ENCODE data around the gene KRTAP19-4. TPM values are rescaled to one million over a fixed set of nuclear protein-coding genes. Genes with fewer than 3 reads are reported as not detected.
"Not testable (repeated sequence)": the region's sequence is repeated elsewhere in the genome, so short reads cannot be mapped to it uniquely, and the experiment has no call there.

The KRTAP19-4 gene, protein sequence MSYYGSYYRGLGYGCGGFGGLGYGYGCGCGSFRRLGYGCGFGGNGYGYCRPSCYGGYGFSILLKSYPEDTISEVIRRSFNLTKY
- total RNA-seq = not detected
- polyA plus RNA-seq = not detected
- total RNA-seq = 0 to 0.09 (median 0) reads per million in 6 experiments

DNA sequence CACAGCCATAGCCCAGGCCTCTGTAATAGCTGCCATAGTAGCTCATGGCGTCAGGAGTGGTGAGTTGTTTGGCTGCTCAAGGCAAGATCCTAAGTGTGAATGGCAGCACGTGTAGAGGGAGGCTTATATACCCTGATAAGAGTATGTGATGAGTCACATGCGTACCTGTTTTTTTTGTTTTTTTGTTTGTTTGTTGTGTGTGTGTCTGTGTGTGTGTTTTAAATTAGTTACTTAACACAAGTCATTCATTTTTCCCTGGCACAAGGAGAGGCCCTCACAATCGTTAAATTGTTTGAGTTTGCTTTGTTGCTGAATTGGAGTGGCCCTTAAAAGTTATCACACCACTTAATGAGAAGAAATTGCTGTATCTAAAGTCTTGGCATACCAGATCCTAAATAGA is at the start of gene KRTAP19-4:
KRTAP19-4 (minus strand) TSS at position 101 of the 400 bp plus-strand sequence; CDS start at position 46, 55 bp downstream.
- Mint-ChIP-seq H3K4me1 (no peaks in the 10 kb centered on the region), H3K9me3 (peaks cover 0 to 4% (median 0%) of the 10 kb centered on the region in 9 donors), H3K27ac (no peak within 1 kb of the TSS), H3K4me3 (no peak within 1 kb of the TSS), H3K36me3 (no peaks in the 10 kb centered on the region), H3K27me3 (no peaks in the 10 kb centered on the region)
- ATAC-seq = no peak
- DNase-seq = no peak
- POLR2A ChIA-PET = no interaction called here

GRCh38 chr21:30541764-30542163 is 44.8 kb upstream of the KRTAP19-4 start, which contains the start of gene KRTAP19-6:
Gene KRTAP19-6, minus strand, starts transcription at chr21:30541864. Its CDS starts 31 bp downstream, at chr21:30541833.
- Mint-ChIP-seq H3K4me3 (no peak within 1 kb of the TSS), H3K27ac (no peak within 1 kb of the TSS), H3K9me3 (peaks cover 0 to 16% (median 2%) of the 10 kb centered on the region in 9 donors), H3K27me3 (no peaks in the 10 kb centered on the region), H3K4me1 (no peaks in the 10 kb centered on the region), H3K36me3 (no peaks in the 10 kb centered on the region)
- no peak for ATAC-seq
- POLR2A ChIA-PET = no interaction called here
- no peak for DNase-seq

DNA sequence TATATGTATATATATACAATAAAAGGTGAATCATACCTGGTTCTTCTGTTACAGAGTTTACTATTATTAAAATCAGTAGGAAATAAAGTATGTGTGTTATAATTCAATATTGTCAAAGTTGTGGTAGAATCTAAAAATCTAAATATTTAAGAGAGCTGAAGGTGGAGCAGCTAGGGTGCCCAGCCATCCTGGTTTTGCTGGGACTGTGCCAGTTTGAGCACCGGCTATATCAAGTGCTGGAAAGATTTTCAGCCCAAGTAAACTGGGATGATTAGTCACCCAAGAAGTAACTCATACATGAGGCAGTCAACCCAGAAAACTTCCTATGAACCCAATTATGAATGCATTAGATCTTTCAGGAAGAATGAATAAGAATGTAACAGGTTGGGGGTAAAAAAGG is 21.9 kb upstream of the KRTAP19-4 start:
- ATAC-seq = no peak
- no peak overlapping the region for H3K4me3 Mint-ChIP-seq
- H3K27ac Mint-ChIP-seq = no peak overlapping the region
- POLR2A ChIA-PET = no interaction called here
- no peaks in the 10 kb centered on the region for H3K4me1 Mint-ChIP-seq
- H3K27me3 Mint-ChIP-seq = no peaks in the 10 kb centered on the region
- no peaks in the 10 kb centered on the region for H3K36me3 Mint-ChIP-seq
- peaks cover 0 to 9% (median 0%) of the 10 kb centered on the region in 9 donors for H3K9me3 Mint-ChIP-seq
- no peak for DNase-seq

- H3K36me3 Mint-ChIP-seq = no peaks in the 10 kb centered on the region
- H3K9me3 Mint-ChIP-seq = peaks cover 0 to 9% (median 0%) of the 10 kb centered on the region in 9 donors
- H3K27me3 Mint-ChIP-seq = no peaks in the 10 kb centered on the region
- no peak overlapping the region for H3K27ac Mint-ChIP-seq
- no peaks in the 10 kb centered on the region for H3K4me1 Mint-ChIP-seq
- POLR2A ChIA-PET = no interaction called here
- no peak overlapping the region for H3K4me3 Mint-ChIP-seq
- DNase-seq (no peak), ATAC-seq (no peak)
Measured at GRCh38 chr21:30515681-30516080, 18.7 kb upstream of the KRTAP19-4 start.

- H3K27me3 Mint-ChIP-seq = peaks cover 0 to 40% (median 6%) of the 10 kb centered on the region in 5 donors
- ATAC-seq, DNase-seq, H3K36me3 Mint-ChIP-seq, H3K27ac Mint-ChIP-seq, POLR2A ChIA-PET, H3K4me3 Mint-ChIP-seq, H3K4me1 Mint-ChIP-seq: not testable (repeated sequence)
- peaks cover 0 to 11% (median 0%) of the 10 kb centered on the region in 9 donors for H3K9me3 Mint-ChIP-seq
Measured at GRCh38 chr21:30505621-30506205, 8.7 kb upstream of the KRTAP19-4 start.

DNA sequence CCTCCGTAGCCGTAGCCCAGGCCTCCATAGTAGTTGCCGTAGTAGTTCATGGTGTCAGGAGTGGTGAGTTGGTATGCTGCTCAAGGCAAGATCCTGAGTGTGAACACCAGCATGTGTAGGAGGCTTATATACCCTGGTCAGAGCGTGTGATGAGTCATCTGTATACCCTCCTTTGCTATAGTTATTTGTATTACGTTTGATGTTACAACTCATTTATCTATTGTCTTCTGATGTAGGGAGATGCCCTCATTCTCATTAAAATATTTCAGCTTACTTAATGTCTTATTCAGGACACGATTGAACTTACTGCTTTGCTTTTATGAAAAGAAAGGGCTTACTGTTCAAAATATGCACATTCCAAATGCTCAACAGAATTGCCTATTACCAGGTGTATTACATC is 5.1 kb upstream of the KRTAP19-4 start, which contains the start of gene KRTAP19-5:
KRTAP19-5 (minus strand) TSS at position 101 of the 400 bp plus-strand sequence; CDS start at position 50, 51 bp downstream.
- ATAC-seq = no peak
- H3K4me3 Mint-ChIP-seq = no peak within 1 kb of the TSS
- no peak within 1 kb of the TSS for H3K27ac Mint-ChIP-seq
- DNase-seq = no peak
- peaks cover 0 to 3% (median 0%) of the 10 kb centered on the region in 9 donors for H3K9me3 Mint-ChIP-seq
- H3K36me3 Mint-ChIP-seq = no peaks in the 10 kb centered on the region
- POLR2A ChIA-PET = no interaction called here
- H3K4me1 Mint-ChIP-seq = no peaks in the 10 kb centered on the region
- peaks cover 0 to 25% (median 1%) of the 10 kb centered on the region in 5 donors for H3K27me3 Mint-ChIP-seq

DNA sequence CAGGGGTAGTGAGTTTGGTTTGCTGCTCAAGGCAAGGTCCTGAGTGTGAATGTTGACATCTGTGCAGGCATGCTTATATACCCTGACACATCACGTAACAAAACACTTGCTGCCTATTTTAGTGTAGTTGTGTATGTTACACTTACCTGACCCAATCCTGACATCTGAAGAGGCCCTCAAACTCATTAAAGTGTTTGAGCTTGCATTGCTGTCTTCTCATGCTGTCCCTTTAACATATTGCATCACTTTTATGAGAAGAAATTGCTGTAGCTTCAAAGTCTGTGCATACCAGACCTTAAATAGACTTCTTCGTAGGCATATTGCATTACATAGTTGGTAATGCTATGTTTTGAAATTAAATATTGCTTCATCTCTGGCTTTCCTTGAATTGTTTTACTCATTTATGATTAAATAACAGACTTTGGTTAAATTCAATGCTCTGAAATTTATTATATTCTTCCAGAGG is 5.0 kb downstream of the KRTAP19-4 start, which contains the start of gene KRTAP19-3:
KRTAP19-3 (minus strand) TSS at position 51 of the 466 bp plus-strand sequence. CDS start 56 bp downstream, outside the sequence.
- no peaks in the 10 kb centered on the region for H3K4me1 Mint-ChIP-seq
- POLR2A ChIA-PET = no interaction called here
- no peaks in the 10 kb centered on the region for H3K36me3 Mint-ChIP-seq
- H3K9me3 Mint-ChIP-seq = peaks cover 0 to 10% (median 2%) of the 10 kb centered on the region in 9 donors
- DNase-seq (no peak), ATAC-seq (no peak)
- no peak within 1 kb of the TSS for H3K4me3 Mint-ChIP-seq
- H3K27ac Mint-ChIP-seq = no peak within 1 kb of the TSS
- H3K27me3 Mint-ChIP-seq = no peaks in the 10 kb centered on the region

DNA sequence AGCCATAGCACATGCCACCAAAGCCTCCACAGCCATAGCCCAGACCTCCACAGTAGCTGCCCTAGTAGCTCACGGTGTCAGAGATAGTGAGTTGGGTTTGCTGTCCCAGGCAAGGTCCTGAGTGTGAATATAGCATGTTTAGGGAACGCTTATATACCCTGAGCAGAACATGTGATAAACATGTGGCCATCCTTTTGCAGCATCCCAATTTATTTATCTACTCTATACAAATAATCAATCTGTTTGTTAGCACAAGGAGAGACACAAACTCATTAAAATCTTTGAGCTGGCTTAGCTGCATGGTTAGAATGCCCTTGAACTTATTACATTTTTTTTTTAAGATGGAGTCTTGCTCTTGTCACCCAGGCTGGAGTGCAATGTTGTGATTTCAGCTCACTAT is 9.6 kb downstream of the KRTAP19-4 start, which contains the start of gene KRTAP19-2:
KRTAP19-2 (minus strand) TSS at position 101 of the 400 bp plus-strand sequence; CDS start at position 13, 88 bp downstream.
- DNase-seq (no peak), ATAC-seq (no peak)
- POLR2A ChIA-PET = no interaction called here
- Mint-ChIP-seq H3K4me1 (no peaks in the 10 kb centered on the region), H3K27me3 (no peaks in the 10 kb centered on the region), H3K27ac (no peak within 1 kb of the TSS), H3K9me3 (peaks cover 0 to 18% (median 11%) of the 10 kb centered on the region in 9 donors), H3K4me3 (no peak within 1 kb of the TSS), H3K36me3 (no peaks in the 10 kb centered on the region)

GRCh38 chr21:30486180-30486579 is 10.8 kb downstream of the KRTAP19-4 start:
- Mint-ChIP-seq H3K4me1 (no peaks in the 10 kb centered on the region), H3K9me3 (peaks cover 1 to 18% (median 11%) of the 10 kb centered on the region in 9 donors), H3K4me3 (no peak overlapping the region), H3K36me3 (no peaks in the 10 kb centered on the region), H3K27me3 (no peaks in the 10 kb centered on the region), H3K27ac (no peak overlapping the region)
- POLR2A ChIA-PET = no interaction called here
- no peak for ATAC-seq
- DNase-seq = no peak

DNA sequence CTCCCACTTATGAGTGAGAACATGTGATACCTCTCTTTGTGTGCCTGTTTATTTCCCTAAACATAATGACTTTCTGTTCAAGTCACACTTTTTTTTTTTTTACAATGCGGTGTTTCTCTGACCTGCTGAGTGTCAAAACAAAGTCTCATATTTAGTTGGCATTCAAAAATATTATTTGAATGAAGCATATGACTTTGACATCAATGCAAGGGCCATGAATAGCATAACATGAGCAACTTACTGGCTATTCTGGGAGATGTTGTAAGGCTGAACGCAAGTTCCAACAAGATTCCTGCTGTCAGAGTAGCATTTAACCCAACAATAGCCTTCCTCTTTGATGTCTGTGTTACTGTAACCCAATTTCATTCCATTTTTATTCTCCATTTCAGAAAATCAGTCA is 14.8 kb downstream of the KRTAP19-4 start:
- no peaks in the 10 kb centered on the region for H3K4me1 Mint-ChIP-seq
- H3K27ac Mint-ChIP-seq = no peak overlapping the region
- POLR2A ChIA-PET = no interaction called here
- ATAC-seq = no peak
- H3K27me3 Mint-ChIP-seq = no peaks in the 10 kb centered on the region
- H3K36me3 Mint-ChIP-seq = no peaks in the 10 kb centered on the region
- DNase-seq = no peak
- no peak overlapping the region for H3K4me3 Mint-ChIP-seq
- H3K9me3 Mint-ChIP-seq = peaks cover 0 to 15% (median 10%) of the 10 kb centered on the region in 9 donors

GRCh38 chr21:30480145-30480544 is 16.8 kb downstream of the KRTAP19-4 start, which contains the start of gene KRTAP19-1:
Gene KRTAP19-1, minus strand, starts transcription at chr21:30480367. Its CDS starts 50 bp downstream, at chr21:30480317.
- peaks cover 0 to 4% (median 2%) of the 10 kb centered on the region in 9 donors for H3K9me3 Mint-ChIP-seq
- POLR2A ChIA-PET = no interaction called here
- H3K36me3 Mint-ChIP-seq = no peaks in the 10 kb centered on the region
- ATAC-seq = no peak
- no peaks in the 10 kb centered on the region for H3K4me1 Mint-ChIP-seq
- no peak for DNase-seq
- no peaks in the 10 kb centered on the region for H3K27me3 Mint-ChIP-seq
- H3K4me3 Mint-ChIP-seq = no peak within 1 kb of the TSS
- H3K27ac Mint-ChIP-seq = no peak within 1 kb of the TSS

DNA sequence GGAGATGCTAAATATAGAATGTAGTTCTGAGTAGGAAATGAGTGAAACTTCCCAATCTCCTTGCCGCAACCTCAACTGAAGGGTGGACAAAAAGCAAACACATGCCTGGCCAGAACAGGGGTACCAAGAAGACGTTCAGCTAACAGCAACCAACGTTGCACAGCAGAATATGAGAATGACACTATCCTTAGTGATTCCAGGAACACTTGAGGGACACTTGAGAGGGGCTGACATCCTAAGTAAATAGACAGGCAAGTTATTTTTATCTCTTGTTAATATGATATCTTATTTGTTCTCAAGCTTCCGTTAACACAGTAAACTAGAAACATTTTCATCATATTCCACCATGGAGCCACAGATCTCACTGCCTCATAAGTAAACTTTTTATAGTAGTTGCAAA is 17.7 kb downstream of the KRTAP19-4 start:
- no peaks in the 10 kb centered on the region for H3K4me1 Mint-ChIP-seq
- H3K36me3 Mint-ChIP-seq = no peaks in the 10 kb centered on the region
- no peak overlapping the region for H3K4me3 Mint-ChIP-seq
- H3K9me3 Mint-ChIP-seq = peaks cover 0 to 2% (median 0%) of the 10 kb centered on the region in 9 donors
- H3K27ac Mint-ChIP-seq = no peak overlapping the region
- ATAC-seq (no peak), DNase-seq (no peak)
- H3K27me3 Mint-ChIP-seq = peaks cover 0 to 2% (median 0%) of the 10 kb centered on the region in 5 donors
- POLR2A ChIA-PET = no interaction called here

DNA sequence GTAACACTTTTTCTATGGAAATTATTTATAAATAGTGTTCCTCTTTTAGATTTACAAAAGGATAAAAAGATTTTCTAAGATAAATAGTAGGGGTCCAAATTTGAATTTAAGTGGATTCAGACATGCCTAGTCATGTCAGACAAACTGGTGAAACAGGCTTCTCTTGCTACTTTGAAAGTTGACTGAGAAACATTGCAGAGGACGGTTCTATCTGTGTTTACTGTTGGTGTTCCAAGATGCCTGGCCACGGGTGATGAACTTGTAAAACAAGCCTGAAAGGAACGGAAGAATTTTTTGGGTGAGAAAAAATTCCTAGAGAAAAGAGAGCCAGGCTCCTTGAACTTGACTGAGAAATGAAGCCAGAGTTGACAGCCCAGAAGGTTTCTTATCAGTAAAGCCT is 19.0 kb downstream of the KRTAP19-4 start:
- H3K4me3 Mint-ChIP-seq = no peak overlapping the region
- peaks cover 0 to 2% (median 0%) of the 10 kb centered on the region in 5 donors for H3K27me3 Mint-ChIP-seq
- no peak overlapping the region for H3K27ac Mint-ChIP-seq
- POLR2A ChIA-PET = no interaction called here
- H3K9me3 Mint-ChIP-seq = peaks cover 0 to 2% (median 0%) of the 10 kb centered on the region in 9 donors
- no peaks in the 10 kb centered on the region for H3K36me3 Mint-ChIP-seq
- H3K4me1 Mint-ChIP-seq = no peaks in the 10 kb centered on the region
- no peak for ATAC-seq
- no peak for DNase-seq
